ENCODE measurements around the gene MYH7. TPM values are rescaled to one million over a fixed set of nuclear protein-coding genes. Genes with fewer than 3 reads are reported as not detected.

Gene MYH7
- not detected in 2 replicates for total RNA-seq (2014; rRNA removed; shearing (Covaris generic))

GRCh38 chr14:23435543-23436326 lies at the start of gene MYH7:
MYH7 (minus strand) TSS chr14:23435660; CDS start chr14:23433732, 1,928 bp downstream.

GRCh38 chr14:23469127-23469905 lies 33.9 kb upstream of the MYH7 start, which contains the start of gene NGDN:
NGDN (plus strand) TSS chr14:23469703; CDS start chr14:23469716, 13 bp downstream.

GRCh38 chr14:23407516-23408306 lies 27.7 kb downstream of the MYH7 start, which contains the start of gene MYH6:
MYH6 (minus strand) TSS chr14:23408273; CDS start chr14:23407223, 1,050 bp downstream.

GRCh38 chr14:23376482-23377197 lies 58.8 kb downstream of the MYH7 start, which contains the start of gene CMTM5:
CMTM5 (plus strand) TSS chr14:23377046; CDS start chr14:23377252, 206 bp downstream.

GRCh38 chr14:23372509-23372908 lies 63.0 kb downstream of the MYH7 start, which contains the start of gene IL25:
IL25 (plus strand) TSS chr14:23372809.

GRCh38 chr14:23365036-23365731 lies 70.3 kb downstream of the MYH7 start, which contains the start of gene EFS:
EFS (minus strand) TSS chr14:23365172; CDS start chr14:23365025, 147 bp downstream.

Small RNAs within 50 kb of the gene (small RNA-seq; reads per million reads assigned to genes)
- gene MIR208A (not detected), gene MIR208B (not detected)

Other genes starting within 250 kb of the MYH7 start
- gene RNF212B, start 197.7 kb downstream of the MYH7 start, total RNA-seq (2014; rRNA removed; shearing (Covaris generic)): not detected in 2 replicates
- gene HOMEZ, start 149.5 kb downstream of the MYH7 start, total RNA-seq (2014; rRNA removed; shearing (Covaris generic)): 0.87 and 1.4 TPM in 2 replicates
- 1.9 and 2.3 TPM in 2 replicates for gene PPP1R3E, start 132.8 kb downstream of the MYH7 start, total RNA-seq (2014; rRNA removed; shearing (Covaris generic))
- 16.5 and 29.4 TPM in 2 replicates for gene BCL2L2, start 128.8 kb downstream of the MYH7 start, total RNA-seq (2014; rRNA removed; shearing (Covaris generic))
- gene PABPN1, start 114.2 kb downstream of the MYH7 start, total RNA-seq (2014; rRNA removed; shearing (Covaris generic)): 61.8 and 73.0 TPM in 2 replicates
- 0.64 and 2.1 TPM in 2 replicates for gene SLC22A17, start 82.8 kb downstream of the MYH7 start, total RNA-seq (2014; rRNA removed; shearing (Covaris generic))
- not detected in 2 replicates for gene EFS, start 70.5 kb downstream of the MYH7 start, total RNA-seq (2014; rRNA removed; shearing (Covaris generic))
- not detected in 2 replicates for gene IL25, start 62.9 kb downstream of the MYH7 start, total RNA-seq (2014; rRNA removed; shearing (Covaris generic))
- 0.64 and 0.98 TPM in 2 replicates for gene CMTM5, start 58.6 kb downstream of the MYH7 start, total RNA-seq (2014; rRNA removed; shearing (Covaris generic))
- not detected in 2 replicates for gene MYH6, start 27.4 kb downstream of the MYH7 start, total RNA-seq (2014; rRNA removed; shearing (Covaris generic))
- 74.9 and 83.3 TPM in 2 replicates for gene NGDN, start 34.0 kb upstream of the MYH7 start, total RNA-seq (2014; rRNA removed; shearing (Covaris generic))
- 0.26 and 1.5 TPM in 2 replicates for gene ZFHX2, start 116.1 kb upstream of the MYH7 start, total RNA-seq (2014; rRNA removed; shearing (Covaris generic))
- gene THTPA, start 120.6 kb upstream of the MYH7 start, total RNA-seq (2014; rRNA removed; shearing (Covaris generic)): 15.9 and 23.6 TPM in 2 replicates
- gene AP1G2, start 132.1 kb upstream of the MYH7 start, total RNA-seq (2014; rRNA removed; shearing (Covaris generic)): 10.2 and 15.8 TPM in 2 replicates
- not detected in 2 replicates for gene JPH4, start 143.1 kb upstream of the MYH7 start, total RNA-seq (2014; rRNA removed; shearing (Covaris generic))
- 14.6 and 15.6 TPM in 2 replicates for gene DHRS2, start 200.7 kb upstream of the MYH7 start, total RNA-seq (2014; rRNA removed; shearing (Covaris generic))

Data from A375 (cell line).